ENCODE results near the gene IFIT5.
"Not testable (repeated sequence)": the region's sequence is repeated elsewhere in the genome, so short reads cannot be mapped to it uniquely, and the experiment has no call there.

- TF ChIP-seq POLR2A, CTCF (IDR thresholded peaks at IDR 0.05): not testable (repeated sequence)
These were observed 8.2 kb upstream of the IFIT5 start for GRCh38 chr10:89406178-89406577.

All from breast epithelium (tissue), 3 donors.